OCI-LY7 (cell line): Measurements from ENCODE around the gene PRKACG. TPM values are rescaled to one million over a fixed set of nuclear protein-coding genes. Genes with fewer than 3 reads are reported as not detected.

Experiments used
- BruUV-seq: library from RNA; stranded (reverse); fragments of 400-500 nt; replicated peaks from 2 replicates; lab custom pipeline; 2021; lab: Mats Ljungman, UMichigan
- CTCF ChIA-PET: fragments of 300-600 bp; sonication (Branson Sonifier 250); formaldehyde crosslinking; loops from one replicate; lab custom pipeline; 2022; ENCODE audit warnings: antibody characterized with exemption; ENCODE audit not compliant: unreplicated experiment; lab: Charles Lee
- POLR2A ChIA-PET: fragments of 300-600 bp; sonication (Branson Sonifier 250); formaldehyde crosslinking; loops from one replicate; lab custom pipeline; 2022; ENCODE audit warnings: antibody characterized with exemption; lab: Charles Lee
- DNase-seq: peaks from one replicate; pipeline ENCODE4 v3.0.0-alpha.2; 2015; ENCODE audit warnings: low spot score
- H2AFZ ChIP-seq: fragments of 200-600 bp; sonication (generic), shearing (Covaris generic); 2 replicates; pipeline ENCODE4 v1.6.1; 2014; ENCODE audit warnings: mild to moderate bottlenecking, antibody characterized with exemption, low read length, moderate library complexity
- H3K27ac ChIP-seq: fragments of 200-600 bp; sonication (generic); 2 replicates; pipeline ENCODE4 v1.5.1; 2014; ENCODE audit warnings: mixed run types, low read depth, mild to moderate bottlenecking, moderate library complexity, low read length, inconsistent platforms; ENCODE audit not compliant: poor library complexity, severe bottlenecking
- H3K36me3 ChIP-seq: fragments of 200-600 bp; sonication (generic); 2 replicates; pipeline ENCODE4 v1.6.1; 2014; ENCODE audit warnings: mild to moderate bottlenecking, antibody characterized with exemption, low read length, moderate library complexity, mixed read lengths; ENCODE audit not compliant: insufficient read depth
- H3K4me1 ChIP-seq: fragments of 200-600 bp; sonication (generic); 2 replicates; pipeline ENCODE4 v1.5.1; 2014; ENCODE audit warnings: mild to moderate bottlenecking, low read length; ENCODE audit not compliant: insufficient read depth, poor library complexity, severe bottlenecking
- H3K4me2 ChIP-seq: fragments of 200-600 bp; sonication (generic); 2 replicates; pipeline ENCODE4 v1.6.1; 2014; ENCODE audit warnings: mild to moderate bottlenecking, low read length
- H3K4me3 ChIP-seq: fragments of 200-600 bp; sonication (generic); 2 replicates; pipeline ENCODE4 v1.5.1; 2014; ENCODE audit warnings: mild to moderate bottlenecking, low read depth, low read length; ENCODE audit not compliant: poor library complexity, severe bottlenecking
- H3K79me2 ChIP-seq: fragments of 200-600 bp; sonication (generic); 2 replicates; pipeline ENCODE4 v1.6.1; 2016; ENCODE audit warnings: low read depth, mild to moderate bottlenecking, low read length, moderate library complexity, mixed read lengths; ENCODE audit not compliant: insufficient read depth
- H3K9me2 ChIP-seq: fragments of 200-600 bp; sonication (generic); 2 replicates; pipeline ENCODE4 v1.6.1; 2016; ENCODE audit warnings: mild to moderate bottlenecking, low read length, mixed read lengths; ENCODE audit not compliant: insufficient read depth
- H3K9me3 ChIP-seq: fragments of 200-600 bp; sonication (generic); 2 replicates; pipeline ENCODE4 v1.6.1; 2014; ENCODE audit warnings: mild to moderate bottlenecking, mixed run types, low read length, mixed read lengths
- H4K20me1 ChIP-seq: fragments of 200-600 bp; sonication (generic); 2 replicates; pipeline ENCODE4 v1.6.1; 2014; ENCODE audit warnings: mild to moderate bottlenecking, antibody characterized with exemption, low read length, moderate library complexity, mixed read lengths; ENCODE audit not compliant: insufficient read depth
- EZH2phosphoT487 ChIP-seq: fragments of 200-600 bp; sonication (generic); IDR thresholded peaks from 2 replicates; pipeline ENCODE4 v1.6.1; 2018; ENCODE audit warnings: low read depth, borderline replicate concordance, mild to moderate bottlenecking, mixed run types, antibody characterized with exemption, low read length, moderate library complexity, mixed read lengths
- intact Hi-C: fragments of 100-400 bp; cut with micrococcal nuclease; formaldehyde crosslinking; loops from one replicate; pipeline ENCODE4 v1.10.0; 2022; ENCODE audit not compliant: unreplicated experiment
- total RNA-seq, 2 experiments: library from RNA; depleted of rRNA in 1 of 2; stranded (reverse); fragments of >200 nt in 1 of 2; shearing (Covaris generic) in 1 of 2; gene quantifications; 2 replicates each; pipeline ENCODE4 v1.2.3, GENCODE V29; 2014 to 2022
- TF ChIP-seq, protein P1 (sequence below): fragments of 200-600 bp; sonication (generic); conservative IDR thresholded peaks from 2 replicates; pipeline ENCODE4 v1.5.1; 2014; ENCODE audit warnings: mild to moderate bottlenecking, antibody characterized with exemption, low read length, moderate library complexity, mixed read lengths

PRKACG gene
- total RNA-seq, 2 experiments from 2014 or later: not detected

DNA sequence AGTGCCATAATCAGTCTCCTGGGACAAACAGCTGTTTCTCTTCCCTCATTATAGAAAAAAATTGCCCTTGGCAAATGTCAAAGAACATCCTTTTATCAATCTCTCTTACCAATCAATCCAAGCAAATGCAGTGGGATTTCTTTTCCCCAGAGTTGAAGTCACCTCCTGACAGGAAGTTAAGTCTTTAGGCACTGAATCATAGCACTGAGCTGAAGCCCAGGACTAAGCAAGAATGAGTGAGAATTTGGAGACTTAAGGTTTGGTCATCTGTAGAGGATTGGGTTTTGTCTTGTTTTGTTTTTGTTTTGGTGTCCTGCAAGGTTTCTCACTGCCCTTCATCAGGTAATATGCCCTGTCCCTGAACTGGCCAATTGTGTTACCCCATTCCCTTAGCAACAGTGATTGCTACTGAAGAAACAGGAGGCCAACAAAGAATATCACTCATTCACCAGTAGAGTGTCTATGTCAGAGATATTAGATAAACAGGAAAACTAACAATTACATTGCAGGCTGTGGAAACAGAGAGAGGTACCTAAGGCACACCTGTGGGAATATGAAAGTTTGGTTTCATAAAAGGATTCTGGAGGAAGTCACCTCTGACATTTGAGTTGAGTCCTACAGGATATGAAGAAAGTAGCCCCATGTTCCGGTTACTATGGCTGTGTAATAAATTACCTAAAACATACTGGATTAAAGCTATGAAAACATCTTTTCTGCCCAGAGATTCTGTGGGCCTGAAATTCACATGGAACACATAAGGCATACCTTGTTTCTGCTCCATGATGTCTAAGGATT lies 17.1 kb upstream of the PRKACG start:
- ChIA-PET CTCF (no interaction called here), POLR2A (interaction anchor here (0.5 to 0.8 kb wide), 3 partner anchors 24 to 164 kb away, joined by 3 read pairs; no protein-coding TSS in a partner anchor)
- DNase-seq: no peak
- H3K4me3 ChIP-seq: no peak overlapping the region
- H2AFZ ChIP-seq: no peak overlapping the region
- H3K79me2 ChIP-seq: peaks cover under 1% of the 10 kb centered on the region; the same call in 1 of the 2 replicates
- TF ChIP-seq, protein P1, sequence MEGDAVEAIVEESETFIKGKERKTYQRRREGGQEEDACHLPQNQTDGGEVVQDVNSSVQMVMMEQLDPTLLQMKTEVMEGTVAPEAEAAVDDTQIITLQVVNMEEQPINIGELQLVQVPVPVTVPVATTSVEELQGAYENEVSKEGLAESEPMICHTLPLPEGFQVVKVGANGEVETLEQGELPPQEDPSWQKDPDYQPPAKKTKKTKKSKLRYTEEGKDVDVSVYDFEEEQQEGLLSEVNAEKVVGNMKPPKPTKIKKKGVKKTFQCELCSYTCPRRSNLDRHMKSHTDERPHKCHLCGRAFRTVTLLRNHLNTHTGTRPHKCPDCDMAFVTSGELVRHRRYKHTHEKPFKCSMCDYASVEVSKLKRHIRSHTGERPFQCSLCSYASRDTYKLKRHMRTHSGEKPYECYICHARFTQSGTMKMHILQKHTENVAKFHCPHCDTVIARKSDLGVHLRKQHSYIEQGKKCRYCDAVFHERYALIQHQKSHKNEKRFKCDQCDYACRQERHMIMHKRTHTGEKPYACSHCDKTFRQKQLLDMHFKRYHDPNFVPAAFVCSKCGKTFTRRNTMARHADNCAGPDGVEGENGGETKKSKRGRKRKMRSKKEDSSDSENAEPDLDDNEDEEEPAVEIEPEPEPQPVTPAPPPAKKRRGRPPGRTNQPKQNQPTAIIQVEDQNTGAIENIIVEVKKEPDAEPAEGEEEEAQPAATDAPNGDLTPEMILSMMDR: no peak
- TF ChIP-seq EZH2phosphoT487: no peak
- H3K4me1 ChIP-seq: peaks cover 7% of the 10 kb centered on the region
- no peaks in the 10 kb centered on the region for H3K36me3 ChIP-seq
- H3K27ac ChIP-seq: no peak overlapping the region
- H4K20me1 ChIP-seq: no peaks in the 10 kb centered on the region
- no TSS peak for BruUV-seq
- intact Hi-C loops: no loop called here
- H3K9me3 ChIP-seq: peaks cover 8% of the 10 kb centered on the region
- no peak overlapping the region for H3K4me2 ChIP-seq
- no peaks in the 10 kb centered on the region for H3K9me2 ChIP-seq

DNA sequence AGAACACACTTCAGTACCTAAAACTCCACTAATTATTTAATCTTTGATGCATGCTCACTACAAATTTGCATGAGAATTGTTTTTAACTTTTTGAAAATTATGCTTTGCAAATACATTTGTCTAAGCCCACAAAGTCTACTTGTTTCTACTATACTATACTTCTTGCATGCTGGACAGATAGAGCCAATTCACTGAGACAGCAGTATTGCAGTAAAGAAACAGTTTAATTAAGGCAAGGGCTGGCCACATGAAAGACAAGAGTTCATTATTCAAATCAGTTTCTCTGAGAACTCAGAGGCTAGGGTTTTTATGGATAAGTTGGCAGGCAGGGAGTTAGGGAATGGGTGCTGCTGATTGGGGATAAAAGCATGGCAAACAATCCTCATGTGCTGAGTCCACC lies 15.6 kb upstream of the PRKACG start:
- intact Hi-C loops: no loop called here

More for the DNA sequence above, 15.6 kb upstream of the PRKACG start:
- H3K9me2 ChIP-seq: no peaks in the 10 kb centered on the region
- no peak overlapping the region for H3K4me2 ChIP-seq
- no TSS peak for BruUV-seq
- H3K4me3 ChIP-seq: no peak overlapping the region
- CTCF ChIA-PET: no interaction called here
- H3K27ac ChIP-seq: no peak overlapping the region
- H3K4me1 ChIP-seq: peaks cover 7% of the 10 kb centered on the region
- H3K9me3 ChIP-seq: peaks cover 8% of the 10 kb centered on the region
- H3K79me2 ChIP-seq: no peaks in the 10 kb centered on the region
- TF ChIP-seq, protein P1: no peak
- no peak for TF ChIP-seq EZH2phosphoT487
- H2AFZ ChIP-seq: no peak overlapping the region
- H4K20me1 ChIP-seq: no peaks in the 10 kb centered on the region
- no peaks in the 10 kb centered on the region for H3K36me3 ChIP-seq
- no peak for DNase-seq
- POLR2A ChIA-PET: interaction anchor here (1.1 kb wide), 1 partner anchor 349 kb away, joined by 3 read pairs; no protein-coding TSS in a partner anchor
